Endometrial microvascular endothelial cells (primary cell): Measurements from ENCODE around the gene FRMPD1. TPM values are rescaled to one million over a fixed set of nuclear protein-coding genes. Genes with fewer than 3 reads are reported as not detected.
"Not testable (repeated sequence)": the region's sequence is repeated elsewhere in the genome, so short reads cannot be mapped to it uniquely, and the experiment has no call there.

ENCODE experiments used
- in situ Hi-C: cut with HindIII; loops from 2 replicates; pipeline ENCODE4 v1.10.0; 2017; ENCODE audit warnings: low sequenced_read_pairs, low pct_unique_long_range_greater_than_20kb; ENCODE audit errors: inconsistent ontology term
- total RNA-seq: library from RNA; depleted of rRNA; stranded (reverse); fragments of >200 nt; gene quantifications from one replicate; pipeline ENCODE4 v1.2.3, GENCODE V29; 2015; ENCODE audit errors: inconsistent ontology term

FRMPD1 gene
- total RNA-seq, 1 donor from 2014 or later: not detected

DNA sequence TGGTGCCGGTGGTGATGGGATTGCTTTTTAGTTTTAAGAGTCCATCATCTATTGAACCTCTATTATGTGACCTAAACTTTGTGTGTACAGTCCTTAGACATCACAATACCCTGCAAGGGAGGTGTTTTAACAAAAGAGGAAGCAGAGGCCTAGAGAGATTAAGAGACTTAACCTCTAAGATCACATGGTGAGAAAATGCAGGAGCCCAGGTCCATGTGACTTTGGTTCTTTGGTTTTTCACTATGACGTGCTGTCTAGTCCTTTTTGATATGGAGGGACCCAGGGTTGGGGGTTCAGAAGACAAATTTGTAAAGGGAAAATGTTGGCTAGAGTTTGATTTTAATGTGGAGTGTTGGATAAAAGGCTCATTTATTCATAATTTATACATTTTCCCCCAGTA, 68.8 kb downstream of the FRMPD1 start:
- in situ Hi-C loops: no loop called here

DNA sequence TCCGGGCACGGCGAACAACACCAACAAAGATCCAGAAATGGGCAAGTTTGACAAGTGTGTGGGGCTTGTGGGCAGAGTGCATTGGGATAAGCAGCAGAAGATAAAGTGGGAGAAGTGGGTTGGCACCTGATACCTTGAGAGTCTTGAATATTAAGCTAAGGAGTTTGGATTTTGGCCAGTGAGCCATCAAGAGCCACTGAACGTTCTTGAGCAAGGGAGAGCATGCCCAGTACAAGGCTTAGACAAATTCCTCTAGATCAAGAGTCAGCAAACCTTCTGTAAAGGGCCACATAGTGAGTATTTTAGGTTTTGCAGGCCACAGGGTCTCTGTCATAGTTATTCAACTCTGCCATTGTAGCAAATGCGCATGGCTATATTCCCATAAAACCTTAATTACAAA, 76.3 kb downstream of the FRMPD1 start:
- in situ Hi-C loops: no loop called here

- in situ Hi-C loops: no loop called here
Observed at GRCh38 chr9:37729499-37729898, 78.7 kb downstream of the FRMPD1 start.

DNA sequence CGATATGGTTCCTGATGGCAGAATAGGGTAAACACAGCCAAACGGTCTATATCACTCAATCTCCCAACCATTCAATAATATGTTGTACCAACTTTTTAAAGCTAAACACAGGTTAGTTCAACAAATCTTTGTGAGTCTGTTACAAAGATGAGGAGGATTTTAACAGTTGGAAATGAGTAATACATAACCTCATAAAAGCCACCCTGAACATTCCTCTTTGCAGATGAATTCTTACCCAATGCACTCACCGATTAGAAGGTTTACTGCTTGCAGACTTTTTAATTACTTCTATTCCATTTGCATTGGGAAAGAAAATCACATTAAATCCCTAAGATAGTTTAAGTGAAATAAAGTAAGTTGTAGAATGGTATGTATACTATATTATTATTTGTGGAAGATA, 79.5 kb downstream of the FRMPD1 start:
- in situ Hi-C loops: no loop called here

DNA sequence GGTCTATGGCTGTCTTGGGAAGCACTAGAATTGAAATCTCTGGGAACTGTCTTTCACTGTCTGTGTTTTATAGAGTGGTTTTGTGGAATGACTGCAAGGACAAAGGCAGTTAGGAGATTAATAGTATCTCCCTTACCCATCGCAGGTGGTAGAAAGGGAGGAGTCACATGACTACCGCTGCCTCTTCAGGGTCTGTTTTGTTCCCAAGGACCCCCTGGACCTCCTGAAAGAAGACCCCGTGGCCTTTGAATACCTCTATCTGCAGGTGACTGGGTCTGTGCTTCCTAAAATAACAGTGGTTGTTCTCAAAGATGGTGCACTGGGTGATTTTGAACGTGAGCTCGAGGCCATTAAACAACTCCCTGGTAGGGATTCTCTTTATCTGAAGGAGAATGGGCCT, 80.1 kb downstream of the FRMPD1 start:
- in situ Hi-C loops: no loop called here

GRCh38 chr9:37732086-37732741, 81.5 kb downstream of the FRMPD1 start:
- in situ Hi-C loops: no loop called here

GRCh38 chr9:37732952-37733351, 82.2 kb downstream of the FRMPD1 start:
- in situ Hi-C loops: no loop called here

GRCh38 chr9:37739222-37739621, 88.5 kb downstream of the FRMPD1 start:
- in situ Hi-C loops: no loop called here

- in situ Hi-C loops: no loop called here
Observed at GRCh38 chr9:37740128-37740527, 89.4 kb downstream of the FRMPD1 start.

GRCh38 chr9:37740631-37741328, 90.0 kb downstream of the FRMPD1 start:
- in situ Hi-C loops: no loop called here

- in situ Hi-C loops: no loop called here
Observed at GRCh38 chr9:37745970-37746369, 95.2 kb downstream of the FRMPD1 start.

GRCh38 chr9:37746448-37747270, 95.9 kb downstream of the FRMPD1 start:
- in situ Hi-C loops: no loop called here

DNA sequence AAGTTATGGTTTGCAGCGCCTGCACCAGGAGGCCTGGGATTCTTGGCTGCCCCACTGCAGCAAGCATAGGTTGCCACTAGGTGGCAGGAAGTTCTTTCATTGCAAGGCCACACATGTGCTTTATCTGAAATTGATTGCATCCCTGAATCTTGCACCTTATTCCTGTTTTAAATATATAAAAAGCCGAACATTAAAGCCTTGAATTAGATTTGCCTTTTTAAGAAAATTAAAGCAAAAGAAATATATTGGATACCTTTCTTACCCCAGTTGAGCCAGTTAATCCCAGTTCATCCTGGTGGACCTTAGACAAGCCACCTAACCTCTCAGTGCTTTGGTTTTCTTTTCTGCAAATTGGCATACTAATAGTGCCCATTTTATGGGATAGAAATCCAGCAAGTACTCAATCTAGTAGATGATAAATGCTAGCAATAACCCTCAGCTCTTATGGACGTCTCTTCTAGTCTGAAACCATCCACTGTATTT, 96.6 kb downstream of the FRMPD1 start:
- in situ Hi-C loops: no loop called here

DNA sequence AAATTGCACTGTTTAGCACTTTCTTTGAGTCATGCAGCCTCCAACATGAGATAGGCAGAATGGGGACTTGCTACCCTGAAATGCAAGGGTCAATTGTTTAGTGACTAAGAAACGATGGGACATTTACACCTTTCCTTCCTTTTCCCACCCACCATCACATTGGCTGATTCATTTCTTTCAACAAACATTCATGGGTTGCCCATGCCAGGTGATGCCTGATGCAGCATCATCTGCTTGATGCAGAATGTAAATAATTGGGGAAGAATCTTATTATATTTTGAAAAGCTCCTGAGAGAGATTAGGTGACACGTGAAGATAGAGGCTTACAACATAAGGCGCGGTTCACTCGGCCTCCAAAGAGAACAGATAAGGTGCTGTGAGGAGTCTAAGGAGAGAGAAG, 98.4 kb downstream of the FRMPD1 start:
- in situ Hi-C loops: no loop called here

- in situ Hi-C loops: no loop called here
Observed at GRCh38 chr9:37751186-37751585, 100.4 kb downstream of the FRMPD1 start.

GRCh38 chr9:37751704-37752103, 101.0 kb downstream of the FRMPD1 start:
- in situ Hi-C loops: not testable (repeated sequence)

GRCh38 chr9:37752112-37752511, 101.4 kb downstream of the FRMPD1 start:
- in situ Hi-C loops: not testable (repeated sequence)

DNA sequence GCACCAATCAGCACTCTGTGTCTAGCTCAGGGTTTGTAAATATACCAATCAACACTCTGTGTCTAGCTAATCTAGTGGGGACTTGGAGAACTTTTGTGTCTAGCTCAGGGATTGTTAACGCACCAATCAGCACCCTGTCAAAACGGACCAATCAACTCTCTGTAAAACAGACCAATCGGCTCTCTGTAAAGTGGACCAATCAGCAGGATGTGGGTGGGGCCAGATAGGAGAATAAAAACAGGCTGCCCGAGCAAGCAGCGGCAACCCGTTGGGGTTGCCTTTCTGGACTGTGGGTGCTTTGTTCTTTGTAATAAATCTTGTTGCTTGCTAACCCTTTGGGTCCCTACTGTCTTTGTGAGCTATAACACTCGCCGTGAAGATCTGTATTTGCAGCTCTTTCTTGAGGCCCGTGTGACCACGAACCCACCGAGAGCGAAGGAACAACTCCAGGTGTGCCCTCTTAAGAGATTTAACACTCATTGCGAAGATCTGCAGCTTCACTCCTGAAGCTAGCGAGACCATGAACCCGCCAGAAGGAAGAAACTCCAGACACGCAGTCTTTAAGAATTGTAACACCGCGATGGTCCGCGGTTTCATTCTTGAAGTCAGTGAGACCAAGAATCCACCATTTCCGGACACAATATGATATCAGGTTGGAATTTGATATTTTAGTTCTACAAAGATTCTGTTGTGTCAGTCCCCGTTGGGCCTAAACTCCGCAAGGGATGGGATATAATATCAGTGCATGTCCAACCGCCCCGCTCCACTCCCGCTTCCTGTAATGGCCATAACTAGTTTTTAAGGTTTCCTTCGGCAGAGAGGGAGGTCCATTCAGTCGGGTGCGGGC, 102.1 kb downstream of the FRMPD1 start:
- in situ Hi-C loops: no loop called here
